ENCODE data around the gene FAM110A.

GRCh38 chr20:839626-840025 lies 6.1 kb downstream of the FAM110A start:
- no peak for TF ChIP-seq EP300 (IDR thresholded peaks at IDR 0.05)
- TF ChIP-seq, protein P1, sequence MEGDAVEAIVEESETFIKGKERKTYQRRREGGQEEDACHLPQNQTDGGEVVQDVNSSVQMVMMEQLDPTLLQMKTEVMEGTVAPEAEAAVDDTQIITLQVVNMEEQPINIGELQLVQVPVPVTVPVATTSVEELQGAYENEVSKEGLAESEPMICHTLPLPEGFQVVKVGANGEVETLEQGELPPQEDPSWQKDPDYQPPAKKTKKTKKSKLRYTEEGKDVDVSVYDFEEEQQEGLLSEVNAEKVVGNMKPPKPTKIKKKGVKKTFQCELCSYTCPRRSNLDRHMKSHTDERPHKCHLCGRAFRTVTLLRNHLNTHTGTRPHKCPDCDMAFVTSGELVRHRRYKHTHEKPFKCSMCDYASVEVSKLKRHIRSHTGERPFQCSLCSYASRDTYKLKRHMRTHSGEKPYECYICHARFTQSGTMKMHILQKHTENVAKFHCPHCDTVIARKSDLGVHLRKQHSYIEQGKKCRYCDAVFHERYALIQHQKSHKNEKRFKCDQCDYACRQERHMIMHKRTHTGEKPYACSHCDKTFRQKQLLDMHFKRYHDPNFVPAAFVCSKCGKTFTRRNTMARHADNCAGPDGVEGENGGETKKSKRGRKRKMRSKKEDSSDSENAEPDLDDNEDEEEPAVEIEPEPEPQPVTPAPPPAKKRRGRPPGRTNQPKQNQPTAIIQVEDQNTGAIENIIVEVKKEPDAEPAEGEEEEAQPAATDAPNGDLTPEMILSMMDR (IDR thresholded peaks at IDR 0.05), result no peak
